ENCODE results near the gene CWC27.

CWC27 gene

DNA sequence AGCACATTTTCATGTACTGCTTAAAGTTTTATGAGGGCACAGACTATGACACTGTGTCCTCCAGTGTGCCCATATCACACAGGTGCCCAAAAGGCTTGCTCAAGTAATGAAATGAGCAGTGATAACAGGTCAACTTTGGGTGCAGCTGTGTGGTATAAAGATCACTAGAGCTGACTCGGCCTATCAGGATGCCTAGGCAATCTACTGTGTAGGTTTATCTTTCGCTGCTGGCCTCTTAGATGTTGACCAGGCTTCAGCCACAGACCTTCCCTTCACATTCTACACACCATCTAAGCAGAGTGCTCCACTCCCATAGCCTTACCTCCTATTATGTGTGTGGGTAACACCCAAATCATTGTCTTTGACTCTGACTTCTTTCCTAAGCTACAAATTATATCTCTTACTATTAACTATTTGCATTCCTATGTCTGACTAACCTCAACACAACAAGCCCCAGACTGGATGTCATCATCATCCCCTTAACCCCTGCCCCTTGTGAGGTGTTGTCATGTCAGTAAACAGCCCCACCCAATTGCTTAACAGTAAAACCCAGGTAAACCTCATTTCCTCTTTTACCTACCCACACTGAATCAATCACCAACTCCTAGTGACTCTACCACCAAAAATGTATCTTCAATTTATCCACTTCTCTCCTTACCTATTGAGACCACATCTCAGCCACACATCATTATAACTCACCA lies 2.8 kb upstream of the CWC27 start:
- TF ChIP-seq, protein P1, sequence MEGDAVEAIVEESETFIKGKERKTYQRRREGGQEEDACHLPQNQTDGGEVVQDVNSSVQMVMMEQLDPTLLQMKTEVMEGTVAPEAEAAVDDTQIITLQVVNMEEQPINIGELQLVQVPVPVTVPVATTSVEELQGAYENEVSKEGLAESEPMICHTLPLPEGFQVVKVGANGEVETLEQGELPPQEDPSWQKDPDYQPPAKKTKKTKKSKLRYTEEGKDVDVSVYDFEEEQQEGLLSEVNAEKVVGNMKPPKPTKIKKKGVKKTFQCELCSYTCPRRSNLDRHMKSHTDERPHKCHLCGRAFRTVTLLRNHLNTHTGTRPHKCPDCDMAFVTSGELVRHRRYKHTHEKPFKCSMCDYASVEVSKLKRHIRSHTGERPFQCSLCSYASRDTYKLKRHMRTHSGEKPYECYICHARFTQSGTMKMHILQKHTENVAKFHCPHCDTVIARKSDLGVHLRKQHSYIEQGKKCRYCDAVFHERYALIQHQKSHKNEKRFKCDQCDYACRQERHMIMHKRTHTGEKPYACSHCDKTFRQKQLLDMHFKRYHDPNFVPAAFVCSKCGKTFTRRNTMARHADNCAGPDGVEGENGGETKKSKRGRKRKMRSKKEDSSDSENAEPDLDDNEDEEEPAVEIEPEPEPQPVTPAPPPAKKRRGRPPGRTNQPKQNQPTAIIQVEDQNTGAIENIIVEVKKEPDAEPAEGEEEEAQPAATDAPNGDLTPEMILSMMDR (IDR thresholded peaks at IDR 0.05; ENCODE audit: control insufficient read depth, extremely low read depth, insufficient read depth): no peak
- no peak for DNase-seq (ENCODE audit: low read depth)
- H3K4me3 ChIP-seq (ENCODE audit: low read depth, low read length): no peak overlapping the region

DNA sequence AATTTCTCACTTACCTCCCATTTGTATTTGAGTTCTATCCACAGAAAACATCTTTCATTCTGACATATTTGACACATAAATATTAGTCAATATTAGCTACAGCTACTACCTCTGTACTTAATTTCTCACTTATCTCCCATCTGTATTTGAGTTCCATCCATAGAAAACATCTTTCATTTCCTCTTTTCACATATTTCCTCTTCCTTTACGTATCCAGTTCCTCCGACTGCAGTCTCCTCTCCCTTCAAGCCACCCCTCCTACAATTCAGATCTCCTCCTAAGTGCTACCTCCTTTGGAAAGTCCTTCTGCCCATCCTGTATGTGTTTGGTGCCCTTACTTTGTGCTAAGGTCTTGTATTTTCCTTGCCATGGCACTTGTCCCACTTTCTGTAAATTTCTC lies 1.8 kb upstream of the CWC27 start:
- TF ChIP-seq, protein P1 (IDR thresholded peaks at IDR 0.05; ENCODE audit: control insufficient read depth, extremely low read depth, insufficient read depth): no peak
- DNase-seq (ENCODE audit: low read depth): no peak
- H3K4me3 ChIP-seq (ENCODE audit: low read depth, low read length): peak overlapping the region; percentile 84

DNA sequence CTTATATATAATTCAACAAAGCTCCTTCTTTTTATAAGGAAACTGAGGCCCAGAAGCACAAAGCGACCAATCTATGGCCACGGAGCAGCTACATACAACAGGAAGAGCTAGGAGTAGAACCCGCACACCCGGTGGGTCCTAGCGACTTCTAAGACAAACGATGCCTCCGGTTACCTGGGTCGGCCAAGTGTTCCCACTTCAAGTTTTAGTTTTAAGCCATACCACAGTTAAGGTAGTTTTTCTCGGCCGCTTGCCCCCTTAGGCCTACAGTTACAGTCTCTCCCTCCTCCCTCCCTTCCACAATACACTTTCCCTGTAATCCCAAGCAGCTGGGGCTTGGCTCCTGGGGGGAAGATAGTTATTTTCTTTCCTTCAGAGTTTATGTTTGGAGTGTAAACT lies 772 bp upstream of the CWC27 start:
- H3K4me3 ChIP-seq (ENCODE audit: low read depth, low read length): peak overlapping the region; percentile 84
- no peak for DNase-seq (ENCODE audit: low read depth)
- TF ChIP-seq, protein P1 (IDR thresholded peaks at IDR 0.05; ENCODE audit: control insufficient read depth, extremely low read depth, insufficient read depth): no peak

DNA sequence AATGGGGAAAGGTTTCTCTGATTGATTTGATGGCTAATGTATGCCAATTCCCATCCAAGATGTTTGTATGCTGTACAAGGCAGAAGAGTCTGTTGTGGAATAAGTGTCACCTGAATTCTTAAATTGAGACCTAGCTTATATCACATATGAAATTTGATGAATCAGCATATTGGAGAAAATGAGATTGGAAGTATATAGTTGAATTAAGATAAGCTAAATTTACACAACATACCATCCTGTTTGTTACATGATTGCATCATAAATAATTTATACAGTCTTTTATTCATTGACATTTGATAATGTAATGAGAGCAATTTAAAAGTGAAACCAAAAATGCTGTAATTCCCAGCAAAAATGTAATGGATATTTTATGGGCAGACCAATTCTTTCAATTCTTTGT lies 1.1 kb downstream of the CWC27 start:
- DNase-seq (ENCODE audit: low read depth): no peak
- peak overlapping the region; percentile 84 for H3K4me3 ChIP-seq (ENCODE audit: low read depth, low read length)
- TF ChIP-seq, protein P1 (IDR thresholded peaks at IDR 0.05; ENCODE audit: control insufficient read depth, extremely low read depth, insufficient read depth): no peak

DNA sequence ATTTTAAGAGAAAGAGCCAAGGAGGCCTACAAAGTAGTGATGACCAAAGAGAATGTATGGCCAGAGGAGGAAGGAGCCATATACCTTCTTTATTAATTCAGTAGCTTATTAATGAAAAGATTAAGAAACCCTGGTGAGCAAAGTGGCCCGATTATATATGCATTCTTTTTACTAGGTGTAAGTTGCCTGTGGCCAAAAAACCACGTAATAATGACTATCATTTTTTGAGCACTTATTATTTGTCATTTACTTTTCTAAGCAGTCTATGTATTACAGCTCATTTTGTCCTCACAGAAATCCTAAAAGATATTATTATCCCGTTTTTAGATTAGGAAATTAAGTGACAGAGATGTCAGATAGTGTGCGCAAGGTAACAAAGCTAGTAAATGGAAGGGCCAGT lies 3.0 kb downstream of the CWC27 start:
- TF ChIP-seq, protein P1 (IDR thresholded peaks at IDR 0.05; ENCODE audit: control insufficient read depth, extremely low read depth, insufficient read depth): no peak
- DNase-seq (ENCODE audit: low read depth): no peak
- no peak overlapping the region for H3K4me3 ChIP-seq (ENCODE audit: low read depth, low read length)

DNA sequence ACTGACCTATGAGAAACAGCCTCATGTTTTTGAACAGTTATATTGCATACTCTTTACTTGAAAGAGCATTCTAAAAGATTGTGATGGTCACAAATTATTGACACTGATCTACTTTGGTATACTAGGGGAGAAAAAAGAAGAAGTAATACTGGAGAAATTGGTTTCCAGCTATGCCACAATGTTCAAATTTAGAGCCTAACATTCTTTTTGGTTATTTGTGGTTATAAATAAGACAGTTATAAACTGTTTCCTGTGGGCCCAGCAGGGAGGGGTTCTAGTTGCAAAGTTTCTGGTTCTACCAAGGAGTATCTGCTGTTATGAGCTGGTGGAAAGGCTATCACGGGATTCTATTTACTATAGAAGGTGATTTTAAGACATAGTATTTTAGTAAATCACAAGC lies 4.8 kb downstream of the CWC27 start:
- no peak for DNase-seq (ENCODE audit: low read depth)
- no peak overlapping the region for H3K4me3 ChIP-seq (ENCODE audit: low read depth, low read length)
- TF ChIP-seq, protein P1 (IDR thresholded peaks at IDR 0.05; ENCODE audit: control insufficient read depth, extremely low read depth, insufficient read depth): no peak

DNA sequence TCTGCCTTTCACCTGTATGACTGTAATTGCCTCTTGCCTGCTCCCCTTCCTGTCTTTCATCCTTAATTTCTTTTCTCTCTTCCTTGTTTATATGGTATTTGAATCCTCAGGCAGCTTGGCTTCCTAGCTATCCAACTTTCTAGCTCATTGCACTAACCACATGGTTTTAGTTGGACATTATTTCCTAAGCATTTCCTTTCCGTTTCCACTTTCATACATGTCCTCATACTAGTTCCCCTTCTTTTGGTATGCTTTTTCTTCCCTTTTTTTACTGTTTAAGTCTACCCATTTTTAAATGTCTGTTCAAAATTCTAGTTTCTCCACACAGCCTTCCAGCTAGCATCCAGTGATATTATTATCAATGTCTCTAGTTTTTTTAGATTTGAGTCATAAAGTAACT lies 6.6 kb downstream of the CWC27 start:
- no peak overlapping the region for H3K4me3 ChIP-seq (ENCODE audit: low read depth, low read length)
- TF ChIP-seq, protein P1 (IDR thresholded peaks at IDR 0.05; ENCODE audit: control insufficient read depth, extremely low read depth, insufficient read depth): no peak
- no peak for DNase-seq (ENCODE audit: low read depth)

Measured in LNCaP clone FGC (cell line).